ENCODE measurements around the gene CORO2B. TPM values are rescaled to one million over a fixed set of nuclear protein-coding genes. Genes with fewer than 3 reads are reported as not detected.

The CORO2B gene
- total RNA-seq, 1 donor from 2014 or later = 11.0 TPM

GRCh38 chr15:68615811-68616210 is 37.0 kb downstream of the CORO2B start:
- DNase-seq (ENCODE audit: low spot score in 2 of 2) = no peak
- peaks cover 0 to 7% of the 10 kb centered on the region in 2 donors for H3K4me1 ChIP-seq
- TF ChIP-seq CTCF (IDR thresholded peaks at IDR 0.05) = no peak
- H3K27me3 ChIP-seq = no peaks in the 10 kb centered on the region
- no peak overlapping the region for H3K4me3 ChIP-seq
- H3K27ac ChIP-seq = no peak overlapping the region
- H3K36me3 ChIP-seq = no peaks in the 10 kb centered on the region
- H3K9me3 ChIP-seq = no peaks in the 10 kb centered on the region
- intact Hi-C loops (cut with DNase I) = no loop called here

GRCh38 chr15:68616397-68616796 is 37.6 kb downstream of the CORO2B start:
- H3K4me3 ChIP-seq = no peak overlapping the region
- no peaks in the 10 kb centered on the region for H3K27me3 ChIP-seq
- no peak for TF ChIP-seq CTCF (IDR thresholded peaks at IDR 0.05)
- no peaks in the 10 kb centered on the region for H3K9me3 ChIP-seq
- DNase-seq (ENCODE audit: low spot score in 2 of 2) = no peak
- H3K4me1 ChIP-seq = peaks cover 0 to 12% of the 10 kb centered on the region in 2 donors
- H3K27ac ChIP-seq = no peak overlapping the region
- no peaks in the 10 kb centered on the region for H3K36me3 ChIP-seq
- intact Hi-C loops (cut with DNase I) = no loop called here

- Histone ChIP-seq H3K27ac (no peak overlapping the region), H3K27me3 (no peaks in the 10 kb centered on the region), H3K36me3 (no peaks in the 10 kb centered on the region), H3K4me3 (no peak overlapping the region), H3K4me1 (peaks cover 0 to 14% of the 10 kb centered on the region in 2 donors), H3K9me3 (no peaks in the 10 kb centered on the region)
- intact Hi-C loops (cut with DNase I) = no loop called here
- DNase-seq (ENCODE audit: low spot score in 2 of 2) = no peak
- no peak for TF ChIP-seq CTCF (IDR thresholded peaks at IDR 0.05)
Measured at GRCh38 chr15:68617001-68617400, 38.2 kb downstream of the CORO2B start.

- Histone ChIP-seq H3K4me3 (no peak overlapping the region), H3K36me3 (no peaks in the 10 kb centered on the region), H3K9me3 (no peaks in the 10 kb centered on the region), H3K27me3 (no peaks in the 10 kb centered on the region), H3K4me1 (peaks cover 0 to 14% of the 10 kb centered on the region in 2 donors), H3K27ac (no peak overlapping the region)
- intact Hi-C loops (cut with DNase I) = no loop called here
- no peak for DNase-seq (ENCODE audit: low spot score in 2 of 2)
- no peak for TF ChIP-seq CTCF (IDR thresholded peaks at IDR 0.05)
Measured at GRCh38 chr15:68617777-68618176, 39.0 kb downstream of the CORO2B start.

- no peak for TF ChIP-seq CTCF (IDR thresholded peaks at IDR 0.05)
- no peaks in the 10 kb centered on the region for H3K36me3 ChIP-seq
- H3K4me3 ChIP-seq = no peak overlapping the region
- H3K4me1 ChIP-seq = peaks cover 0 to 14% of the 10 kb centered on the region in 2 donors
- no peaks in the 10 kb centered on the region for H3K9me3 ChIP-seq
- intact Hi-C loops (cut with DNase I) = no loop called here
- H3K27me3 ChIP-seq = no peaks in the 10 kb centered on the region
- DNase-seq (ENCODE audit: low spot score in 2 of 2) = no peak
- H3K27ac ChIP-seq = no peak overlapping the region
Measured at GRCh38 chr15:68618394-68618793, 39.6 kb downstream of the CORO2B start.

Data from ascending aorta (tissue), 2 donors.